Stimulated activated CD8-positive, alpha-beta memory T cell treated with anti-CD3 and anti-CD28 coated beads, Interleukin-2, amount 100 ng/mL, for 48 hours (primary cell): ENCODE data around the gene CSN2.
"Not testable (repeated sequence)": the region's sequence is repeated elsewhere in the genome, so short reads cannot be mapped to it uniquely, and the experiment has no call there.

Source experiments
- DNase-seq, 2 donors: peaks; one replicate each; pipeline ENCODE4 v3.0.0-alpha.2; 2020; ENCODE audit warnings: low read depth in 2 of 2

Gene CSN2, protein sequence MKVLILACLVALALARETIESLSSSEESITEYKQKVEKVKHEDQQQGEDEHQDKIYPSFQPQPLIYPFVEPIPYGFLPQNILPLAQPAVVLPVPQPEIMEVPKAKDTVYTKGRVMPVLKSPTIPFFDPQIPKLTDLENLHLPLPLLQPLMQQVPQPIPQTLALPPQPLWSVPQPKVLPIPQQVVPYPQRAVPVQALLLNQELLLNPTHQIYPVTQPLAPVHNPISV

DNA sequence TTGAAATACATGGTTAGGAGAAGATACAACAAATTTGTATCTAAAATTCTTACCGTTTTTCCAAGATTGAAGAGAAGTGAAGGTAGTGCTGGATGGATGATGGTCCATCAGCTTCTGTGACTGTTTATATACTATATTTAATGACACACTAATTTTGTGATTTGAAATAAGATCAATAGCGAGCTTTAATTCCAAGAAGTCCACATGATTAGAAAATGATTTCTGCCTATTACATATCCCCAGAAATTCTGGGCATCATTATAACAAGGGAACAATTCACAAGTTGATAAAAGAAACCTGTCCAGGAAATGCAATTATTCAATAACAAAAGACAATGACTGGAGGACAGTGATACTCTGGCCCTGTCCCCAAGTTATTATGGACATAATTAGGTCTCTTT, at the start of gene CSN2:
TSS of gene CSN2 (minus strand) at position 101 of the 400 bp plus-strand sequence. CDS start 4,733 bp downstream, outside the sequence.
- no peak for DNase-seq

DNA sequence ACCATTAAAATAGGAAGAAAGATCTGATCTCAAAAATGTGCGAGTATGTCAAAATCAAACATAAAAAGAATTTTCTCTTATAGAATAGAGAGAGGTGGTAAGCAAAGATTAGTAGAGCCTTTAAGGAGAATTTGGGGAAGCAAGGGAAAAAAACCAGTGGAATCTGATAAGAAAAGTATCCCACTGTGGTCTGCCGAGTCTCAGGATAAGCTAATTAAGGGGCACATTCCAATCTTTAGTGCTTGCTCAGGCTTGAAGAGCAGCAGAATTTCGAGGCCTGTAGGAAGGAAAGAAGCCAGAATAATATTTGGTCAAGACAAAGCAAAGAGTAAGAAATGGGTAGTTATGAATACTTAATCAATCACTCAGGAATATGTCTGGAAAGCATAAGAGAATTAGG, 43.2 kb upstream of the CSN2 start:
- DNase-seq, result no peak

DNA sequence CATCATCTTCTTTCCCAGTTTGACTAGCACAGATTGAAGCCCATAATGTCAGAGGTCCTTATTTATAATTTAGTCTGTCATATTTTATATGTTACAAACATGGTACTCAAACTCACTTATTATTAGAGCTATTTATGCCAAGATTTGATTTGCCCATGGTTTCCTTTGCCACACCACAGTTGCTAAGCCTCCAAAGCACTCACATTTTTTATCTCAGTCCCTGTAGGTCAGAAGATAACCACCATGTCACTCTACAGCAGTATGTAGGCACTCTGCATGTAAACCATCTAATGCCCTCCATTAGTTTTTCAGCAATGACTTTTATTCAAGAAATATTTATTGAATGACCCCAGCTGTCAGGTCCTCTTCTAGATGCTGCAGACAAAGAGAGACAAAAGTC, 37.0 kb upstream of the CSN2 start:
- no peak for DNase-seq

DNA sequence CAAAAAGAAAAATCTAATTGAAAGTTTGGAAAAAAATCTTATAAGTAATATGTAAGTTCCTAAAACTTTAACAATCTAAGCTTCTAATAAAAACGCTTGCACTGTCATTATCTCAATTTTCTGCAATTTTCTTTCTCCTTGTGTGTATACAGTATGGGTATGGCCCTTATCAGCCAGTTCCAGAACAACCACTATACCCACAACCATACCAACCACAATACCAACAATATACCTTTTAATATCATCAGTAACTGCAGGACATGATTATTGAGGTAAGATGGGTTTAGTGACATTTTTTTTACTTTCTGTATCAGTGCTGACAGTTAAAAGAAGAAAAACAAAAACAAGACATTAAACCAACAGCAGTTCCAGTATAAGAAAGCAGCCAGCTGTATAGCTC, 35.2 kb upstream of the CSN2 start:
- no peak for DNase-seq

DNA sequence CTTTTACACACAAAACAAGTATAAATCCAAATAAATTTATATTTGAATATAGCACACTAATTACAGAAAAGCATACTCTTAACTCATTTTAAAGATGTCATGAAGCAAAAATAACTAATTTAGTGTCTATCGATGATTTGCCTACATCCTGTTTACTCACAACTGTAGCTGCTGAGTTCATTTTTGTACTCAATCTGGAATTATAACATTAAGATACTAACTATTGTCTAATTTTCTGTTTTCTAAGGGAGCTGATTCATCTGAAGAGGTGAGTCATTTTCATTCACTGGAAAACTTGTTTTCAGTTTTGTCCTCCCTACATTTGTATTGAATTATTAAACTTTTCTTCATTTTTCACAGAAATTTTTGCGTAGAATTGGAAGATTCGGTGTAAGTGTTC, 33.9 kb upstream of the CSN2 start:
- DNase-seq, result no peak

DNA sequence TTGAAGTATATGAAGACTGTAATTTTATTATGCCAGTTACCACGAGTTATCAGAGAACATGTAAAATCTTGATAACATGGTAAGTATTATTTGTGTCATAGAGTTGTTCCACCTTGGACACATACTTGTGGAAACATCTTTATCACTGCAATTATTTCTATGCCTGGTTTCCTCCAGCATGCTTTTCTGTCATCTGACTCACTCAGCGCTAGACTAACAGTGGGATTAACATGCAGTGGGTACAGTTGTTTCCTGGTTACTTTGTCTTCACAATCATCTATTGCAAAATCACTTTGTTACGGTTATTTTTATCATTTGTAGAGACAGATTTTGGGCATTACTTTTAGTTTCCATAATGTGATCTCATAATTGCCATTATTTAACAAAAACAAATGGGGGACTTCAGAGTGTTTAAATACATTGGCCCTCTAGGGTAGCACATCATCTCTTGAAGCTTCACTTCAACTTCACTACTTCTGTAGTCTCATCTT, 30.0 kb upstream of the CSN2 start, which contains the start of gene STATH:
TSS of gene STATH (plus strand) at position 441 of the 491 bp plus-strand sequence. CDS start 2,472 bp downstream, outside the sequence.
- DNase-seq, result no peak

DNA sequence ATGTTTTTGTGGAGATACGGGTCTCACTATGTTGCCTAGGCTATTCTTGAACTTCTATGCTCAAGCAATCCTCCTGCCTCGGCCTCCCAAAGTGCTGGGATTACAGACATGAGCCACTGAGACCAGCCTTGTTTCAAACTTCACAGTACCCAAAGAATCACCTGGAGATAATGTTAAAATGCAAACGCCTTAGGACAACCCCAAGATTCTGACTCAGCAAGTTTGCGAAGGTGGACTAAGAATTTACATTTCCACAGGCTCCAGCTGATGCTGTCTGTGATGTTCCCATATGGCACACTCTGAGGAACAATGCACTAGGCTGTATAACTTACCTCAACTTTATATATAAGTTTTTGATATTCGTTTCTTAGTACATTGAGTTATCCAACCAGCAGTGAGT, 29.3 kb upstream of the CSN2 start:
- DNase-seq, result no peak

DNA sequence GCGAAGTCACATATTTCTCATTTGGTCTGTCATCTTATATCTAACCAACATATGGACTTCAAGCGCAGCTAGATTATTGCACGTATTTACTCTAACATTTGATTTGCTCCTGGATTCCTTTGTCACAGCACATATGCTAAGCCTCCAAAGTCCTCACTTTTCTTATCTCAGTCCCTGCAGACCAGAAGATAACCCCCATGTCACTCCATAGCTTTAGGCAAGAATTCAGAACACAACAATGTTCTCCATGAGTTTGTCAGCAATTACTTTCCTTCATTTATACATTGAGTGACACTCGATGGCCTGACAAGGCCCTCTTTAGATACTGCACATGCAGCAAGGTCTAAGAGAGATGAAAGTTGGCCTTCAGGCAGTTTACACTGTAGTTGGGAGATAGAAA, 25.5 kb upstream of the CSN2 start:
- DNase-seq, result no peak

DNA sequence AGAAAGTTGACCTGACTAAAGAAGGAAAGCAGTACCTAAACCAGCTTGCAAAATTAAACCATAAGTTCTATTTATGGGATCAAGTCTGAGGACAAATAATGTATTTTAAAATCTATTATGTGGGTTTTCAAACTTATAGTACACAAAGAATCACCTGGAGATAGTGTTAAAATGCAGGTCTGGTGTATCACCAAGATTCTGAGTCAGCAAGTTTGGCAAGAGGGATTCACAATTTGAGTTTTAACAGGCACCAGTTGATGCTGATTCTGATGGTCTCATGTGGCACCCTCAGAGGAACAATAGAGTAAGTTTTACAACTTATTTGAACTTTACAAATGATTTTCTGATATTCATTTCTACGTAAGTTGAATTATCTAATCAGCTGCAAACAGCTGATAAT, 21.1 kb upstream of the CSN2 start:
- DNase-seq, result no peak

DNA sequence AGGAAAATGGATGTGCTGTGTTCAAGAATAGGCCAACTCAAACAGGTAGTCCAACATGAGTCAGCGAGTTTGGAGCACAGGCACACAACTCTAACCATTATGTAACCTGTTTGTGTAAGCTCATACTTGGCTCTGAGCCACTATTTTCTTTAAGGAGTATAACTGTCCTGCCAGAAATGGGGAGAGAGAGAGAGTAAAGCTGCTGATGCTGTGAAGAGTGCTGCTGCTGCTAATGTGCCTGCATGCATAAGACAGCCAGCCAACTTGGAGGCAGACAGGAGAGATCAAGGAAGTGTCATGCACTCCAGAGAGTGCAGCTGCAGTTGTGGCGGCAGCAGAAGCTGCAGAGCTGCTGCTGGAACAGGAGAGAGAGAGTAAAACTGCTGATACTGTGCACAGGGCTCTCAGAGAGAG, 18.5 kb upstream of the CSN2 start:
- DNase-seq, result no peak

DNA sequence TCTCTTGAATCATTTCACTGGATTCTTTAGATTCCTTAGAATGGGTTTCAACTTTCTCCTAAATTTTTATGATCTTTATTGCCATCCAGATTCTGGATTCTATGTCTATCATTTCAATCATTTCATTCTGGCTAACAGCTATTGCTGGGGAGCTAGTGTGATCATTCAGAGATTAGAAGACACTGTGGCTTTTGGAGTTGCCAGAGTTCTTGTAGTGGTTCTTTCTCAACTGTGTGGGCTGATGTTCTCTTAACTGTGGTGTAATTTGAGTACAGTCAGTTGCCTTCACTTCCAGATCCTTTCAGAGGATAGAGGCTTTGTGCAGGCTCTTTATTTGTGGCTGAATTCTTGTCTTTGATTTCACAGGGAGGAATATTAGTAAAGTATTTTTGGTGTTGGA, 12.1 kb upstream of the CSN2 start:
- no peak for DNase-seq

DNA sequence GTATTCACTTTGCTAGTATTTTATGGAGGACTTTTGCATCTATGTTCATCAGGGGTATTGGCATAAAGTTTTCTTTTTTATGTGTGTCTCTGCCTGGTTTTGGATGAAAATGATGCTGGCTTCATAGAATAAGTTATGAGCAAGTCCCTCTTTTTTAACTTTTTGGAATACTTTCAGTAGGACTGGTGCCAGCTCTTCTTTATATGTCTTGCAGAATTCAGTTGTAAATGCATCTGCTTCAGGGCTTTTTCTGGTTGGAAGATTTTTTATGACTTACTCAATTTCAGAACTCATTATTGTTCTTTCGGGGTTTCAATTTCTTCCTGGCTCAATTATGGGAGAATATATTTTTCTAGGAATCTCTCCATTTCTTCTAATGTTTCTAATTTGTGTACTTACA, 9.1 kb upstream of the CSN2 start:
- no peak for DNase-seq

DNA sequence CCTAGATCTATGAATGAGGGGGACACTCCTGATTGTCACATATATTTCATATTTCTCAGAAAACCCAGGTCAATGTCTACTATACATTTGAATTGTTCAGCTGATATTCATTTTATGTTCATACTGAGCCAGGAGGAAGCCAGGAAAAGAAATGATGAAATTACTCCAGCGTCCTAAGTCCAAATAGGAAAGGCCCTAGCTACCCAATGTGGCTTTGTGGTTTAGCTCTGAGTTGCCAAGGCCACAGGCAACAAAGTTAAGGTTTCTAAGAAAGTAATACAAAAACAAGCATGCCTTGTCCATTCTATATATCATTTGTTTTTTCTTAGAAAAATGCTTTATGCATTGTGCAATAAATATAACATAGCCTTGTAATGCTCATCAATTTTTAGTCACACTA, 4.5 kb upstream of the CSN2 start:
- DNase-seq, result no peak

DNA sequence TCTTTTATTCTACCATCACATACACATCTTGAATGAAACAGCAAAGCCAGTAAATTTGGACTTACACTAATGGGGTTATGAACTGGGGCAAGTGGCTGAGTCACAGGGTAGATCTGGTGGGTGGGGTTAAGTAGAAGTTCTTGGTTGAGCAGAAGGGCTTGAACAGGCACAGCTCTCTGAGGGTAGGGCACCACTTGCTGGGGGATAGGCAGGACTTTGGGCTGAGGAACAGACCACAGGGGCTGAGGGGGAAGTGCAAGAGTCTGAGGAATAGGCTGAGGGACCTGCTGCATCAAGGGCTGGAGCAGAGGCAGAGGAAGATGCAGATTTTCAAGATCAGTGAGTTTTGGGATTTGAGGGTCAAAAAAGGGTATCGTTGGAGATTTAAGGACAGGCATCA, 8.3 kb downstream of the CSN2 start:
- DNase-seq, result no peak

DNA sequence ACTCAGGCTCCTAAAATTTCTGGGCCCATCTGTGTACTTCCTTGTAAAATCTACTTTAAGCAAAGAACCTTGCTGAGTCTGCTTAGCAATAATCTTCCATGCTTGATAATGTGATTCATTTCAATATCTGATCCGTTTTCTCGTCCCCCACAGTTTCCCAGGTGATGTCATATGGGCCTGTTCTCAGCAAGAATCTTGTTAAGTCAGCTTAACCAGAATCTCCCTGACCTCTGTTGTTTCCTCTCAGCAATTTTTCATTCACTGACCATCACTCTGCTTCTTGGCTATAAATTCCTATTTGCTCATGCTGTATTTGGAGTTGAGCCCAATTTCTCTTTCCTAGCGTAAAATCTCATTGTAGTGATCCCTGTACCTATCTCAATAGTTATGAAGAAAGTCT, 13.9 kb downstream of the CSN2 start:
- DNase-seq, result no peak

DNA sequence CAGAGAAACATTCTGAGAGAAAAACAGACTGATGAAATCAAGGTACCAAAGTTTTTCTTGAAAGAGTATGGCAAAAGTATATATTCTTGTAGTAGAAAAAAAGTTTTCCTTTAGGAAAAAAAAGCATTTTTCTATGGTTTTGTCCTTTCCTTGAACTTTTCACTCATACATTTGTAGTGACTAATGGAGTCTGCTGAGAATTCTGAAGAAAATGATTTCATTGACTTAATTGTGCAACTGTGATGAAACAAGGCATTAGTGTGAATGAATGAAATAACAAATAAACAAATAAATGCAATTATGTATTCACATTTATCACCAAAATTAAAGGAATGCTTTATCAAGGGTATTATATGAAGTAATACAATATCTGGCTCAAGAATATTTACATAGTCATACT, 29.0 kb downstream of the CSN2 start:
- no peak for DNase-seq

DNA sequence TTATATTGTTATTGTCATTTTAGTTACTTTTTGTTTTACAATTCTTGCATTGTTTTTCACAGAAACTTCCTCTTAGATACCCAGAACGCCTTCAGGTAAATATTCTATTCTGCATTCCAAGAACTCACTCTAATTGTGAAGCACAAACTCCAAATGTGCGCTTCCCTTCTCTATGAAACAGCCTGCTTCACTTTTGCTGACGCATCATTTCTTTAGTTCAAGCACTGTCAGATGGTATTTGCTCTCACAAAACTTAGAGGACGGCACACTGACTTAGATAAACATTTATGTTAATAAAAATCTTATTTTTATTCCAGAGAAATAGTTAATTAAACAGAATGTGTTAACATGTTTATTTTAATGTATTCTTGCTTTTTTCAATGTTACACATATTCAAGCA, 31.4 kb downstream of the CSN2 start:
- DNase-seq, result no peak

DNA sequence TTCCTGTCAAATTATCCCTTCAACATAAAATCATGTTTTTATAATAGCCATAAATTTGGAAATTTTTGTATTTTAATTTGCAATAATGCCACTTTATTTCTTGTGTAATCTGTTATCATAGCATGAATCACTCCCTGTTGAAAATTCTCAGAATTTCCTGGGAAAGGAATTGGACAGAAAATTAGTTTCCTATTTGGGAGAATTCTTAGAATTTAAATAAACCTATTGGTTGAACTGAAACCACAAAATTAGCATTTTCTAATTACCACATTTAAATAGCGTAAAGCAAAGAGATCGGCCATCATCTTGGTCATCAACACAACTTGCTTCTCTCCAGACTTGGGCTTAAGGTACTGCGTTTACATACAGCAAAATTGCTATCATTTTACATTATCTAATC, 34.8 kb downstream of the CSN2 start, which contains the start of gene CSN1S1:
TSS of gene CSN1S1 (plus strand) at position 301 of the 400 bp plus-strand sequence. CDS start 1,488 bp downstream, outside the sequence.
- DNase-seq, result no peak

DNA sequence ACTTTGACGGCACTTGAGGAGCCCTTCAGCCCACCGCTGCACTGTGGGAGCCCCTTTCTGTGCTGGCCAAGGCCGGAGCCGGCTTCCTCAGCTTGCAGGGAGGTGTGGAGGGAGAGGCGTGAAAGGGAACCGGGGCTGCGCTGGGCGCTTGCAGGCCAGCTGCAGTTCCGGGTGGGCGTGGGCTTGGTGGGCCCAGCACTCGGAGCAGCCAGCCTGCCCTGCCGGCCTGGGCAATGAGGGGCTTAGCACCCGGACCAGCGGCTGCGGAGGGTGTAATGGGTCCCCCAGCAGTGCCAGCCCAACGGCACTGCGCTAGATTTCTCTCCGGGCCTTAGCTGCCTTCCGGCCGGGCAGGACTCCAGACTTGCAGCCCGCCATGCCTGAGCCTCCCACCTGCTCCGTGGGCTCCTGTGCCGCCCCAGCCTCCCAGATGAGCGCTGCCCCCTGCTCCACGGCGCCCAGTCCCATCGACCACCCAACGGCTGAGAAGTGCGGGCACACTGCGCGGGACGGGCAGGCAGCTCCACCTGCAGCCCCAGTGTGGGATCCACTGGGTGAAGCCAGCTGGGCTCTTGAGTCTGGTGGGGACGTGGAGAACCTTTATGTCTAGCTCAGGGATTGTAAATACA, 41.6 kb downstream of the CSN2 start:
- not testable (repeated sequence) for DNase-seq

DNA sequence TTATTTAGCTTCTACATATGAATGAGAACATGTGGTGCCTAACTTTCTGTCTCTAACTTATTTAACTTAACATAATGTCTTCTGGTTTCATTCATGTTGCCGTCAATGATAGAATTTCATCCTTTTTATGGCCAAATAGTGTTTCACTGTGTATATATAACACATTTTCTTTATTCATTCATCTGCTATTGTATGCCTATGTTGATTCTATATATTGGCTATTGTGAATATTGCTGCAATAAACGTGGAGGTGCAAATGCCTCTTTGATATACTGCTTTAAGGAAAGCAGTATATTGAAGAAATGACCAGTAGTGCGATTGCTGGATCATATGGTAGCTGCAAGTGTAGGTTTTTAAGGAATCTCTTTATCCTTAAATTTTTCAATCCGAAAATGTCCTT, 44.7 kb downstream of the CSN2 start:
- DNase-seq, result no peak

DNA sequence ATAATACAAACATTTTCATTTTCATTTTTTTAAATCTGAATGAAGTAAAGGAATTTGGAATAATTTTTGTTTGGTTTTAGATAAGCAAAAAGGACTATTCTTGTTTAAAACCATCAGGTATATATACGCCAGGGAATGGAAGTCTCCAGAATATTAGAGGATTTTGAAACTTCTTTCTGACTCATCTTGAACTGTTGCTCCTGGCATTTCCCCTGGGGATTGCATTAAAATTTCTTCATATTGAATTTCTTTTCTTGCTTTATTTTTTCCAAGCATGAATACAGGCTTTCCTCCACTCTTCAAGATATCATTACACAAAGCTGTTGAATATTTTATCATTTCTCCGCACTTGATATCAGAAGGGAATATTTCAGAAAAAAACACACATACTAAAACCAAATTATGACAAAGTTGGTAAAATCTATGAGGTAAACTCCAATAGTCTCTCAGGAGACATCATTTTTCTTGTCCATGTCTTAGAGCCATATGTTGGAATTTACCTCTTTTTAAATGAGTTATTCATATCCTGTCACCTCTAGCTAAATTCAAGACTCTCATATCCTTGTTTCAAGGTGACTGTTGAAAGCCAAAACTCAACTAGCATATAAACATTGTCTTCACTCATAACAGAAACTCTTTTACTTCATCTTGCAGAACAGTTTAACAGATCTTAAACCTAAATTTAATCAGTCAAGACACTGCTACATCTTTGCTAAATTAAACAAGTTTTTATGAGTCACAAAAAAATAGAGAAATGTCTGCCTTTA, 55.3 kb downstream of the CSN2 start:
- DNase-seq, result no peak

DNA sequence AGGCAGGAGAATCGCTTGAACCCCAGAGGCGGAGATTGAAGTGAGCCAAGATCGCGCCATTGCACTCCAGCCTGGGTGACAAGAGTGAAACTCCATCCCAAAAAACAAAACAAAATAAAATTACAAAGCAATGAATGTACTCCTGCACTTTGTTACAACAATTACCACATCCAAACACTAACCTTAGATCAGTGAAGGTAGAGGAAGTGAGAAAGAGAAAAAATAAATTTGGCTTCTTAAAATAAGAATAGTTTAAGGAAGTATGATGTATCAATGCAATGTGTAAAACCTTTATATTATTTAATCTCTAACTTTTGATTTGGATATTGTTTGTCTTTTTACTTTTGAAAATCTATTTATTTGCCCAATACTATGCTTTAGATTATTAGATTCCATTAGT, 56.3 kb downstream of the CSN2 start:
- DNase-seq, result no peak

DNA sequence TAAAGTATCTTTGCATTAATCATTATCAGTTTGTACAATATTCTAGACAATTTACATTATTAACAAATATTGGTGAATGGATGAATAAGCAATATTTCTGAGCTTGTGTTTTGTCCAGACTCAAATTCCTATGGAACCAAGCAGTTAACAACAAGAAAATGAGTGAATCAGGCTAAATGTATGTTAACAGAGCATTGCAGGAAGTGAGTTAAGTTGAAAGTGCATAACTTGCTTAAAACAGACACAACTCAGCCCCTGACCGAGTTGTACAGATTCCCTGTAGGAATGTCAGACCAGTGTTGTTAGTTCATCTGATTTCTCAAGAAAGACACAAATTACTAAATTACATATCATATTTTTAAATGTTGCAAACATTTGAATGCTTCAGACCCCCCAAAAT, 58.4 kb downstream of the CSN2 start:
- DNase-seq, result no peak
